Right cardiac atrium (tissue), 5 donors: ENCODE measurements around the gene TNS3. TPM values are rescaled to one million over a fixed set of nuclear protein-coding genes. Genes with fewer than 3 reads are reported as not detected.

Experiments used
- ATAC-seq, 2 donors: fragments of 200-7000 bp; cut with Tn5 transposase; one replicate each; pipeline versions ENCODE4 v1.8.0 to v1.9.1; 2020; ENCODE audit warnings: moderate library complexity in 2 of 2, mild to moderate bottlenecking in 1 of 2
- DNase-seq, 3 donors: peaks; one replicate each; pipeline ENCODE4 v3.0.0-alpha.2; 2020
- H3K27ac ChIP-seq: one replicate; pipeline ENCODE4 v1.5.1; 2013; ENCODE audit warnings: mild to moderate bottlenecking, low read length, control low read depth, moderate library complexity
- H3K27me3 ChIP-seq: one replicate; pipeline ENCODE4 v1.6.1; 2013; ENCODE audit not compliant: control insufficient read depth, insufficient read depth
- H3K4me1 ChIP-seq: one replicate; pipeline ENCODE4 v1.6.1; 2013; ENCODE audit warnings: low read length; ENCODE audit not compliant: control insufficient read depth, insufficient read depth
- H3K4me3 ChIP-seq: one replicate; pipeline ENCODE4 v1.5.1; 2013; ENCODE audit warnings: low read length, control low read depth
- H3K9me3 ChIP-seq: one replicate; pipeline ENCODE4 v1.6.1; 2013; ENCODE audit warnings: low read length; ENCODE audit not compliant: control insufficient read depth
- WGBS: extraction: QIAGEN DNeasy Blood & Tissue Kit; methylation state at CpG from one replicate; pipeline ENCODE4 v1.1.7; 2013; 5-methylcytosine and 5-hydroxymethylcytosine counted together
- intact Hi-C, 4 donors: fragments of 100-400 bp; cut with DNase I; formaldehyde crosslinking; loops; one replicate each; pipeline versions ENCODE4 v1.11.0 to v1.14.0; 2022 to 2023
- polyA plus RNA-seq: library from polyadenylated mRNA; stranded (reverse); fragments of 200-250 nt; gene quantifications from one replicate; pipeline ENCODE4 v1.2.3, GENCODE V29; 2013
- total RNA-seq, 4 donors: library from RNA; stranded (reverse); fragmentation: NEBNext Ultra II Directional; extraction: Animal tissue kit (Norgen Biotek cat#: 25700); gene quantifications; one replicate each; pipeline ENCODE4 v1.2.1, GENCODE V29; 2021
- donor health status: healthy with polysubstance abuse.
- donor health status: DM: no; HTN: yes; CAD: no.
- donor health status: DM: no; HTN: no; CAD: no.
- donor health status: DM: no; HTN: yes; CAD: no; lungs with severe emphysema.
- donor health status: DM: yes; HTN: yes; CAD: no.

Gene TNS3
- total and polyA plus RNA-seq, 5 donors, result 19.7 to 48.3 (median 40.4) TPM

GRCh38 chr7:47602272-47603004 is 20.5 kb upstream of the TNS3 start:
- no peak overlapping the region for H3K27ac ChIP-seq
- H3K4me1 ChIP-seq, result peaks cover 13% of the 10 kb centered on the region
- no peak for ATAC-seq
- DNase-seq, result no peak
- intact Hi-C loops, result no loop called here
- no peak overlapping the region for H3K4me3 ChIP-seq
- peaks cover 2% of the 10 kb centered on the region for H3K9me3 ChIP-seq
- WGBS, result 84% methylated on average over 7 of the region's 7 CpGs
- no peaks in the 10 kb centered on the region for H3K27me3 ChIP-seq

- Histone ChIP-seq H3K4me3 (no peak overlapping the region), H3K27ac (no peak overlapping the region), H3K27me3 (no peaks in the 10 kb centered on the region), H3K9me3 (peaks cover 2% of the 10 kb centered on the region), H3K4me1 (peaks cover 13% of the 10 kb centered on the region)
- DNase-seq (no peak), ATAC-seq (no peak)
- WGBS, result 93% methylated on average over 2 of the region's 2 CpGs
- intact Hi-C loops, result no loop called here
Measured at GRCh38 chr7:47601881-47602249, 20.0 kb upstream of the TNS3 start.

- 82% methylated on average over 4 of the region's 4 CpGs for WGBS
- ATAC-seq, result no peak
Measured at GRCh38 chr7:47601119-47601880, 19.4 kb upstream of the TNS3 start.

GRCh38 chr7:47600199-47601118 is 18.5 kb upstream of the TNS3 start:
- Histone ChIP-seq H3K4me1 (peaks cover 8% of the 10 kb centered on the region), H3K4me3 (no peak overlapping the region), H3K9me3 (peaks cover 6% of the 10 kb centered on the region), H3K27me3 (no peaks in the 10 kb centered on the region), H3K27ac (peak overlapping the region; percentile 21)
- ATAC-seq (peak; percentile 53 to 65), DNase-seq (peak in 2 of 3 donors; percentile 39 to 67)
- intact Hi-C loops, result no loop called here
- WGBS, result 67% methylated on average over 15 of the region's 15 CpGs

More at GRCh38 chr7:47601119-47601880, 19.4 kb upstream of the TNS3 start:
- Histone ChIP-seq H3K4me1 (peaks cover 12% of the 10 kb centered on the region), H3K27me3 (no peaks in the 10 kb centered on the region), H3K27ac (no peak overlapping the region), H3K9me3 (peaks cover 6% of the 10 kb centered on the region), H3K4me3 (no peak overlapping the region)
- intact Hi-C loops, result no loop called here
- DNase-seq, result no peak

- Histone ChIP-seq H3K4me1 (peaks cover 8% of the 10 kb centered on the region), H3K27me3 (no peaks in the 10 kb centered on the region), H3K27ac (no peak overlapping the region), H3K9me3 (peaks cover 6% of the 10 kb centered on the region), H3K4me3 (no peak overlapping the region)
- no peak for ATAC-seq
- DNase-seq, result no peak
- WGBS, result 91% methylated on average over 5 of the region's 5 CpGs
- intact Hi-C loops, result no loop called here
Measured at GRCh38 chr7:47597379-47597778, 15.5 kb upstream of the TNS3 start.

GRCh38 chr7:47596502-47597202 is 14.7 kb upstream of the TNS3 start:
- intact Hi-C loops, result no loop called here
- DNase-seq (peak in 2 of 3 donors; percentile 69 to 71), ATAC-seq (no peak)
- no peak overlapping the region for H3K4me3 ChIP-seq
- H3K27me3 ChIP-seq, result no peaks in the 10 kb centered on the region
- peaks cover 6% of the 10 kb centered on the region for H3K9me3 ChIP-seq
- 71% methylated on average over 12 of the region's 12 CpGs for WGBS
- H3K27ac ChIP-seq, result no peak overlapping the region
- peaks cover 5% of the 10 kb centered on the region for H3K4me1 ChIP-seq

- DNase-seq (no peak), ATAC-seq (no peak)
- H3K27ac ChIP-seq, result no peak overlapping the region
- H3K9me3 ChIP-seq, result peaks cover 6% of the 10 kb centered on the region
- no peaks in the 10 kb centered on the region for H3K27me3 ChIP-seq
- intact Hi-C loops, result no loop called here
- WGBS, result 65% methylated on average over 3 of the region's 3 CpGs
- H3K4me1 ChIP-seq, result no peaks in the 10 kb centered on the region
- no peak overlapping the region for H3K4me3 ChIP-seq
Measured at GRCh38 chr7:47594406-47594805, 12.5 kb upstream of the TNS3 start.

- intact Hi-C loops, result no loop called here
- Histone ChIP-seq H3K27ac (no peak overlapping the region), H3K4me1 (peaks cover 2% of the 10 kb centered on the region), H3K27me3 (no peaks in the 10 kb centered on the region), H3K4me3 (no peak overlapping the region), H3K9me3 (peaks cover 4% of the 10 kb centered on the region)
- DNase-seq (no peak), ATAC-seq (no peak)
- WGBS, result 73% methylated on average over 17 of the region's 17 CpGs
Measured at GRCh38 chr7:47591655-47592572, 10.0 kb upstream of the TNS3 start.

GRCh38 chr7:47591089-47591654 is 9.3 kb upstream of the TNS3 start:
- Histone ChIP-seq H3K9me3 (no peaks in the 10 kb centered on the region), H3K4me3 (no peak overlapping the region), H3K4me1 (peaks cover 2% of the 10 kb centered on the region), H3K27me3 (no peaks in the 10 kb centered on the region), H3K27ac (no peak overlapping the region)
- DNase-seq, result no peak
- intact Hi-C loops, result no loop called here
- WGBS, result 93% methylated on average over 8 of the region's 8 CpGs
- ATAC-seq, result no peak
